H1 (cell line): ENCODE results near the gene RANBP17. TPM values are rescaled to one million over a fixed set of nuclear protein-coding genes. Genes with fewer than 3 reads are reported as not detected.

ENCODE experiments used
- CTCF ChIA-PET: fragments of 300-600 bp; sonication (Branson Sonifier 250); formaldehyde crosslinking; loops from one replicate; lab custom pipeline; 2021; ENCODE audit not compliant: partially characterized antibody; lab: Charles Lee
- POLR2A ChIA-PET: fragments of 300-600 bp; sonication (Branson Sonifier 250); formaldehyde crosslinking; loops from one replicate; lab custom pipeline; 2021; ENCODE audit warnings: inconsistent platforms; ENCODE audit not compliant: partially characterized antibody; lab: Charles Lee
- DNase-seq, 2 experiments: peaks; one replicate each; pipeline versions ENCODE4 v3.0.0 to v3.0.0-alpha.2; 2010 to 2022; ENCODE audit warnings: low spot score in 2 of 2, low read depth in 1 of 2, mixed read lengths in 1 of 2
- FAIRE-seq: peaks from 2 replicates; lab custom pipeline; 2011; peaks lifted over from hg19 to GRCh38; lab: Jason Lieb, UNC
- H2AFZ ChIP-seq: 2 replicates; pipeline ENCODE4 v1.8.1; 2012; ENCODE audit warnings: low read length, inconsistent platforms
- H2AK5ac ChIP-seq: 2 replicates; pipeline ENCODE4 v1.6.1; 2013; ENCODE audit warnings: low read depth, low read length
- H2BK120ac ChIP-seq: replicated peaks from 2 replicates; pipeline ENCODE3; 2013; ENCODE audit warnings: low read depth, low read length, inconsistent platforms
- H2BK12ac ChIP-seq: 2 replicates; pipeline ENCODE4 v1.6.1; 2013; ENCODE audit warnings: low read depth, low read length
- H2BK15ac ChIP-seq: 2 replicates; pipeline ENCODE4 v1.6.1; 2013; ENCODE audit warnings: low read length
- H2BK20ac ChIP-seq: 2 replicates; pipeline ENCODE4 v1.6.1; 2013; ENCODE audit warnings: low read length
- H2BK5ac ChIP-seq: 2 replicates; pipeline ENCODE4 v1.6.1; 2013; ENCODE audit warnings: low read depth, low read length
- H3K14ac ChIP-seq: 2 replicates; pipeline ENCODE4 v1.6.1; 2013; ENCODE audit warnings: inconsistent platforms; ENCODE audit not compliant: insufficient read length
- H3K18ac ChIP-seq: 2 replicates; pipeline ENCODE4 v1.6.1; 2013; ENCODE audit warnings: low read length; ENCODE audit errors: extremely low read depth
- H3K23ac ChIP-seq: 2 replicates; pipeline ENCODE4 v1.6.1; 2013; ENCODE audit warnings: inconsistent platforms; ENCODE audit not compliant: insufficient read length
- H3K23me2 ChIP-seq: 2 replicates; pipeline ENCODE4 v1.6.1; 2013; ENCODE audit warnings: low read depth, low read length
- H3K27ac ChIP-seq: 2 replicates; pipeline ENCODE4 v1.6.1; 2011; ENCODE audit warnings: low read depth, low read length, inconsistent platforms
- H3K27me3 ChIP-seq, 4 experiments: replicated peaks in 1 of 4; 1 replicate in 1 of 4; 2 replicates in 3 of 4; pipeline versions ENCODE4 v1.6.1 to v1.8.1; 2011 to 2013; ENCODE audit warnings: low read length in 3 of 4, mild to moderate bottlenecking in 3 of 4, inconsistent platforms in 2 of 4, mixed read lengths in 2 of 4, moderate library complexity in 1 of 4; ENCODE audit not compliant: control insufficient read depth in 3 of 4, insufficient read depth in 3 of 4; ENCODE audit errors: extremely low read depth in 1 of 4
- H3K36me3 ChIP-seq, 4 experiments: 2 replicates each; pipeline versions ENCODE4 v1.6.1 to v1.8.1; 2011 to 2013; ENCODE audit warnings: mild to moderate bottlenecking in 4 of 4, low read length in 3 of 4, moderate library complexity in 2 of 4, control low read depth in 1 of 4, inconsistent platforms in 1 of 4; ENCODE audit not compliant: insufficient read depth in 4 of 4, control insufficient read depth in 2 of 4
- H3K4ac ChIP-seq: replicated peaks from 2 replicates; pipeline ENCODE3; 2013; ENCODE audit warnings: low read length, low read depth, mixed read lengths, inconsistent platforms; ENCODE audit not compliant: insufficient read length
- H3K4me1 ChIP-seq, 4 experiments: replicated peaks in 1 of 4; 1 replicate in 1 of 4; 2 replicates in 3 of 4; pipeline versions ENCODE4 v1.6.1 to v1.8.1; 2011 to 2013; ENCODE audit warnings: low read length in 3 of 4, inconsistent platforms in 2 of 4, mixed read lengths in 1 of 4; ENCODE audit not compliant: insufficient read depth in 4 of 4, control insufficient read depth in 3 of 4
- H3K4me2 ChIP-seq, 2 experiments: 2 replicates each; pipeline versions ENCODE4 v1.6.1 to v1.8.1; 2011 to 2013; ENCODE audit warnings: low read depth in 2 of 2, low read length in 2 of 2, control low read depth in 1 of 2, inconsistent platforms in 1 of 2, mild to moderate bottlenecking in 1 of 2; ENCODE audit not compliant: insufficient read depth in 1 of 2
- H3K4me3 ChIP-seq, 4 experiments: fragments of 200-600, 300-600 bp in 1 of 4; sonication (generic), shearing (Covaris generic), sonication (Bioruptor Twin) in 1 of 4; 2 replicates each; pipeline versions ENCODE4 v1.5.1 to v1.8.1; 2011 to 2016; ENCODE audit warnings: low read length in 4 of 4, low read depth in 3 of 4, control low read depth in 2 of 4, inconsistent platforms in 2 of 4, mild to moderate bottlenecking in 2 of 4, mixed read lengths in 1 of 4, moderate library complexity in 1 of 4; ENCODE audit not compliant: insufficient read depth in 2 of 4; ENCODE audit errors: extremely low read depth in 1 of 4
- H3K56ac ChIP-seq: replicated peaks from 2 replicates; pipeline ENCODE3; 2013; ENCODE audit warnings: low read depth, mild to moderate bottlenecking, mixed read lengths, low read length, inconsistent platforms; ENCODE audit not compliant: insufficient read length
- H3K79me1 ChIP-seq: 2 replicates; pipeline ENCODE4 v1.6.1; 2013; ENCODE audit warnings: low read depth, low read length, control low read depth
- H3K79me2 ChIP-seq, 2 experiments: 2 replicates each; pipeline versions ENCODE4 v1.6.1 to v1.8.1; 2012 to 2013; ENCODE audit warnings: low read length in 2 of 2, mild to moderate bottlenecking in 2 of 2, inconsistent platforms in 1 of 2; ENCODE audit not compliant: insufficient read depth in 2 of 2, control insufficient read depth in 1 of 2
- H3K9ac ChIP-seq, 4 experiments: replicated peaks in 1 of 4; 1 replicate in 1 of 4; 2 replicates in 3 of 4; pipeline versions ENCODE4 v1.6.1 to v1.8.1; 2011 to 2013; ENCODE audit warnings: low read depth in 3 of 4, low read length in 3 of 4, control low read depth in 2 of 4, mild to moderate bottlenecking in 2 of 4, moderate library complexity in 2 of 4, inconsistent platforms in 1 of 4; ENCODE audit errors: extremely low read depth in 1 of 4
- H3K9me3 ChIP-seq, 2 experiments: 2 replicates each; pipeline versions ENCODE4 v1.6.1 to v1.8.1; 2012 to 2013; ENCODE audit warnings: mild to moderate bottlenecking in 2 of 2, moderate library complexity in 2 of 2, control low read depth in 1 of 2, inconsistent platforms in 1 of 2, low read depth in 1 of 2, low read length in 1 of 2, mixed read lengths in 1 of 2; ENCODE audit not compliant: insufficient read depth in 2 of 2
- H4K20me1 ChIP-seq, 2 experiments: replicated peaks in 1 of 2; 2 replicates each; pipeline versions ENCODE3 to v1.8.1; 2011 to 2013; ENCODE audit warnings: inconsistent platforms in 2 of 2, low read length in 2 of 2, mild to moderate bottlenecking in 1 of 2; ENCODE audit not compliant: insufficient read depth in 2 of 2, control insufficient read depth in 1 of 2
- H4K5ac ChIP-seq: 2 replicates; pipeline ENCODE4 v1.6.1; 2013; ENCODE audit warnings: low read length, low read depth, mixed read lengths, inconsistent platforms; ENCODE audit not compliant: insufficient read length
- H4K8ac ChIP-seq: 2 replicates; pipeline ENCODE4 v1.8.0; 2013; ENCODE audit warnings: mild to moderate bottlenecking, moderate library complexity, low read length, inconsistent platforms; ENCODE audit not compliant: insufficient read depth; ENCODE audit errors: extremely low read depth
- H4K91ac ChIP-seq: replicated peaks from 2 replicates; pipeline ENCODE3; 2013; ENCODE audit warnings: low read length, mixed read lengths, inconsistent platforms; ENCODE audit not compliant: insufficient read length
- CHD1 ChIP-seq: IDR thresholded peaks from 2 replicates; pipeline ENCODE4 v1.6.1; 2012; ENCODE audit warnings: low read depth, low read length, improper control_type of control experiment
- E2F6 ChIP-seq: IDR thresholded peaks from 2 replicates; pipeline ENCODE4 v1.6.1; 2012; ENCODE audit warnings: inconsistent platforms
- JUN ChIP-seq: IDR thresholded peaks from 2 replicates; pipeline ENCODE4 v1.6.1; 2011; ENCODE audit warnings: low read depth, mild to moderate bottlenecking, improper control_type of control experiment, low read length
- POU5F1 ChIP-seq: IDR thresholded peaks from 2 replicates; pipeline ENCODE4 v1.6.1; 2011; ENCODE audit warnings: low read depth, mild to moderate bottlenecking, low read length, moderate library complexity
- RFX5 ChIP-seq: IDR thresholded peaks from 2 replicates; pipeline ENCODE4 v1.6.1; 2011; ENCODE audit warnings: low read depth, low read length, improper control_type of control experiment, borderline replicate concordance
- polyA plus RNA-seq, 7 experiments: library from polyadenylated mRNA; depleted of rRNA in 3 of 7; stranded (reverse) in 5 of 7; unstranded in 2 of 7; fragments of >200 nt in 5 of 7; fragments of 200-250 nt in 2 of 7; gene quantifications; 1 replicate in 5 of 7; 2 replicates in 1 of 7; 4 replicates in 1 of 7; pipeline versions ENCODE4 v1.2.1 to v1.2.3, GENCODE V29; 2011 to 2013; ENCODE audit warnings: missing spikeins in 2 of 7, mixed read lengths in 2 of 7
- total RNA-seq: library from RNA; stranded (reverse); fragmentation: NEBNext Ultra II Directional; extraction: Animal tissue kit (Norgen Biotek cat#: 25700); gene quantifications from 2 replicates; pipeline ENCODE4 v1.2.1, GENCODE V29; 2021

The RANBP17 gene
- total and polyA plus RNA-seq, 2 of the 8 experiments (the other 6 are each of a cell fraction or from before 2014, with no cell fraction given) = 8.6 to 21.3 TPM

- H3K14ac ChIP-seq = no peak overlapping the region
- H3K4ac ChIP-seq = no peak overlapping the region
- no peak for FAIRE-seq
- H3K4me2 ChIP-seq = no peak overlapping the region
- H3K27ac ChIP-seq = no peak overlapping the region
- H2BK120ac ChIP-seq = no peak overlapping the region
- no peak overlapping the region for H3K9ac ChIP-seq
- H3K79me1 ChIP-seq = no peaks in the 10 kb centered on the region
- H3K36me3 ChIP-seq = no peaks in the 10 kb centered on the region
- no peak overlapping the region for H2BK12ac ChIP-seq
- no peak overlapping the region for H4K91ac ChIP-seq
- H4K8ac ChIP-seq = no peak overlapping the region
- H4K5ac ChIP-seq = no peak overlapping the region
- POLR2A ChIA-PET = no interaction called here
- no peak overlapping the region for H3K56ac ChIP-seq
- H3K18ac ChIP-seq = no peak overlapping the region
- no peak overlapping the region for H2AK5ac ChIP-seq
- H3K4me1 ChIP-seq = no peaks in the 10 kb centered on the region
- no peak overlapping the region for H2BK15ac ChIP-seq
- no peaks in the 10 kb centered on the region for H3K79me2 ChIP-seq
- DNase-seq = no peak
- no peak overlapping the region for H3K4me3 ChIP-seq
- H3K23ac ChIP-seq = no peak overlapping the region
- TF ChIP-seq RFX5 = no peak
- TF ChIP-seq CHD1 = no peak
- no peak for TF ChIP-seq POU5F1
- TF ChIP-seq E2F6 = no peak
- TF ChIP-seq JUN = no peak
- H3K9me3 ChIP-seq = 0 out of 4 replicates have a peak, but pooled peaks cover 0 to 2% of the 10 kb centered on the region in 2 experiments
- no peaks in the 10 kb centered on the region for H3K23me2 ChIP-seq
- H2BK20ac ChIP-seq = no peak overlapping the region
- CTCF ChIA-PET = interaction anchor here (1.1 to 1.4 kb wide), 2 partner anchors 30 to 51 kb away, joined by 3 read pairs; no protein-coding TSS in a partner anchor
- H2BK5ac ChIP-seq = no peak overlapping the region
- H4K20me1 ChIP-seq = no peaks in the 10 kb centered on the region
- no peak overlapping the region for H2AFZ ChIP-seq
- H3K27me3 ChIP-seq = no peaks in the 10 kb centered on the region
Measured at GRCh38 chr5:170819824-170820223, 42.0 kb upstream of the RANBP17 start.
